HG03575 (cell line): Measurements from ENCODE around the gene MTA1.
A peak's percentile ranks its signal among the peaks of the same experiment; 100 is the strongest.

Experiments
- ATAC-seq: cut with Tn5 transposase; IDR thresholded peaks from one replicate; pipeline ENCODE4 v1.9.1; 2021; ENCODE audit not compliant: unreplicated experiment, insufficient number of reproducible peaks, low FRiP score; ENCODE audit errors: extremely low read depth

MTA1 gene

DNA sequence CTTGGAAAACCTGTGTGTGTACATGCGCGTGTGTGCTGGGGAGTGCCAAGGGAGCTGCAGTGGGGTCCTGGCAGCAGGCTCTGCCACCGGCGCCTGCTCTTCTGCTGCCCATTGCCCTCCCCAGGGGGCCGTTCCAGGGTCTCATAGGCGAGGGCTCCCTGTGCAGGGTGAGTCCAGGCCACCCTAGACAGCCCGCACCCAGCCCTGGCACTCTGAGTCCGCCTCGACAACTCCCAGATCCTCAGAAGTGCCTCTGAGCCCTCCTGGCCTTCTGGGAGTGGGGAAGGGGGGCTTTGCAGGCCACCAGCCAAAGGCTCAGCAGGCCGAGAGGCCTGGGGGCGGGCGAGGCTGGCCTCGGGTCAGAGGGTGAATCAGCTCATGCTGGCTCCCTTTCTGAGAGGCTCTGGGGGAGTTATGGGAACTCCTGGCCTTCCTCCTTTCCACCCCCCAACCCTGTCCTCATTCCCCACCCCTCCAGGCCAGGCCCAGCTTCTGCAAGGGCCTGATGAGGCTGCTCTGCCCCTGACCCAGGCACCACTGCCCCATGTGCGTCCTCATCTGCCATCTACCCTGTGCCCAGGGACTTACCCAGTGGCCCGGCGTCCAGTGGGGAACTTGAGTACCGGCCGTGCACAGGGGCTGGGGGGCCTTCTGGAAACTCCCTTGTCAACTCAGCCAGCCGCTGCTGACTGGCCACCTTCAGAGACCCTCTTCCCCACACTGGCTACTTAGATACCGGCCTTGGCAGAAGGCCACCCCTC lies 69.3 kb downstream of the MTA1 start:
- ATAC-seq = no peak

DNA sequence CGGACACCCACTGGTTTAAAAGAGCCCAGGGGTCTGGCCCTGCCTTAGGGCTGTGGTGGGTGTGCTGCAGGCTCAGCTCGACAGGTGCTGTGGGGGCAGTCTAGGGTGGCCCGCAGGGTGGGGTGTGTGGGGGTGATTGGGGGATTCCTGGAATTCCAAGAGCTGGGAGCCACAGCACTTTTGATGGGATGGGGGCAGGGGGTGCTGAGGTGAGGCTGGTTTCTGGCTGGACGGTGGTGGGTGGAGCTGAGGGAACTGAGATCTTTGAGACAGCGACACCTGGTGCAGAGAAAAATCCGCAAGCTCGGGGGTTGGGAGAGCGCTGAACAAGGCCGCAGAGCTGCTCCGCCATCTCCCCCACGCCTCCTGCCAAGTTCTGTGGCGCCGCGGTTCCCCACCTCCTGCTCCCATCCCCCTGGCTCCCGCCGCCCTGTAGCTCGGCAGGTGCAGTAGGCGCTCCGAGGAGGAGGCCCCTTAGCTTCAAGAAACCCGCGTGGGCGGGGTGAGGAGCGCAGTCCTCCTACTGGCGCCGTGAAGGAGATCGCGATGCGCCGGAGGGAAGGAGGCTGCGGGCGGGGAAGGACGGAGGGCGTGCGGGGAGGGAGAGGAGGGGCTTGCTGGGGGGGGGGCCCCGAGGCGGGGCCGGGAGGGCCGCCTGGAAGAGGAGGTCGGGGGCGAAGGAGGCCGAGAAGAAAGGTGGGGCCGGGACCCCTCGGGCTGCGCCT lies 70.1 kb downstream of the MTA1 start:
- no peak for ATAC-seq

DNA sequence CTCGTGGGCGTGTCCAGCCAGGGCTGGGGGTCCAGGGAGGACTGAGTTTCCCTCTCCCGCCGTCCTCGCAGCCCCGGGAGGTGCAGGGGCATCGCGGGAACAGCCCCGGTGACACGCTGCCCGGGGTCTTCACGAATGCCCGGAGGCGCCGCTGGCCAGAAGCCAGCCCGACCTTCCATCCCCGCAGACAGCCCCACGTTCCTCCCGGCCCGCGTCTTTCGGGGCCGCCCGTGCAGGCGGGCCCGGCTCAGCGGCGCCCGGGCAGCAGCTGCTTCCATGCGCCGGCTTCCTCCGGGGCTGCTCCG lies 70.6 kb downstream of the MTA1 start:
- no peak for ATAC-seq

DNA sequence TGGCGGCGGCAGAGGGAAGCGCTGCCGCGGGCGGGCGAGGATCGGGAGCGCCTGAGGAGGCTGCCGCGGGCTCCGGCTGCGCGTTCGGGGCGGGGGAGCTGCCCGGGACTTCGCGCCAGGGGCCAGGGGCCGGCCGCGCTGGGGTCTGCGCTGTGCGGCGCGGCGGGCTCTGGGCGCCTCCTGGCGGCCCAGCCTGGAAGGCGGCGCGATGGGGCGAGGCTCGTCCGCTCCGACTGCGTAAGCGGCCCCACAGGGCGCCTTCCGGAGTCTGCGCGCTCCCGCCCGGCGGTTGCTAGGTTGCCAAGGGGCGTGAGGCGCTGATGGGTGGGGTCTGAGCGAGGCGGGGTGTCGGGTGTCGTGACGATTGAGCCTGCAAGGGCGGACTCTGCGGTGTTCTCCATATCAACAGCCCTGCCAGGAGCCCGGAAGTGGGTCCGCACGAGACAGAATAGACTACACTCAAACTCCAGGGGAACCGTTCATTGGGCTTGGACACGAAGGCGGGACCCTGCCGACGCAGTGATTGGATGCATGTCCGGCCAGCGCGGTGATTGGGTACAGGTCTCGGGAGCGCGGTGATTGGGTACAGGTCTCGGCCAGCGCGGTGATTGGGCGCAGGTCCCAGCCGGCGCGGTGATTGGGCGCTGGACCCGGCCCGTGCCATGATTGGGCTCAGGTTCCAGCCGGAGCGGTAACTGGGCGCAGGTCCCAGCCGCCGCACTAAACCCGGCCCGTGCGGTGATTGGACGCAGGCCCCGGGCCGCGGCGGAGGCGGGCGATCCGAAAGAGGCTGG lies 71.1 kb downstream of the MTA1 start, which contains the start of gene TEDC1:
TSS of gene TEDC1 (plus strand) at position 675 of the 794 bp plus-strand sequence. CDS start 130 bp downstream, outside the sequence.
- peak; percentile 61 for ATAC-seq

DNA sequence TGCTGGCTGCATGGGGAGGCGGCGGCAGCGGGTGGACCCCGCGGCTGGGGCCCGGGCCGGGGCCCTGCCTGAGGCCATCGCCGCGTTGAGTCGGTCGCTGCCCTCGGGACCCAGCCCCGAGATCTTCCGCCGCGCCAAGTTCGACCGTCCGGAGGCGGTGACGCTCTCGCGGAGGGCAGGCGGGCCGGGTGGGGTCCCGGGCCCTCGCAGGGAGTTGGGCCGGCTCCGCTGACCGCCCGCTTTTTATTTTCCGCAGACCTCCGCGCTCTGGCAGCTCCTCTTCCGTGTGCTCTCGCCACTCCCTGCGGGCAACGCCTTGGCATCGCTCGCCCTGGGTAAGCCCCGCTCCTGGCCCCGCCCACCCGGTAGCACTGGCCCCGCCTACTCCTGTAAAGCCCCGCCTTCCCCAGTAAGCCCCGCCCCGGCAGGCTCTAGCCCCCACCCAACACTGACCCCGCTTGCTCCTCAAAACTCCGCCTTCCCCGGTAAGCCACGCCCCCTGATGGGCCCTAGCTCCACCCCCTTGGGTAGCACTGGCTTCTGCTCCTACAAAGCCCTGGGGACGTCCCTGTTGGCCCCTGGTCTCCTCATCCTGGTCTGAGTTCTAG lies 71.8 kb downstream of the MTA1 start:
- ATAC-seq = no peak

DNA sequence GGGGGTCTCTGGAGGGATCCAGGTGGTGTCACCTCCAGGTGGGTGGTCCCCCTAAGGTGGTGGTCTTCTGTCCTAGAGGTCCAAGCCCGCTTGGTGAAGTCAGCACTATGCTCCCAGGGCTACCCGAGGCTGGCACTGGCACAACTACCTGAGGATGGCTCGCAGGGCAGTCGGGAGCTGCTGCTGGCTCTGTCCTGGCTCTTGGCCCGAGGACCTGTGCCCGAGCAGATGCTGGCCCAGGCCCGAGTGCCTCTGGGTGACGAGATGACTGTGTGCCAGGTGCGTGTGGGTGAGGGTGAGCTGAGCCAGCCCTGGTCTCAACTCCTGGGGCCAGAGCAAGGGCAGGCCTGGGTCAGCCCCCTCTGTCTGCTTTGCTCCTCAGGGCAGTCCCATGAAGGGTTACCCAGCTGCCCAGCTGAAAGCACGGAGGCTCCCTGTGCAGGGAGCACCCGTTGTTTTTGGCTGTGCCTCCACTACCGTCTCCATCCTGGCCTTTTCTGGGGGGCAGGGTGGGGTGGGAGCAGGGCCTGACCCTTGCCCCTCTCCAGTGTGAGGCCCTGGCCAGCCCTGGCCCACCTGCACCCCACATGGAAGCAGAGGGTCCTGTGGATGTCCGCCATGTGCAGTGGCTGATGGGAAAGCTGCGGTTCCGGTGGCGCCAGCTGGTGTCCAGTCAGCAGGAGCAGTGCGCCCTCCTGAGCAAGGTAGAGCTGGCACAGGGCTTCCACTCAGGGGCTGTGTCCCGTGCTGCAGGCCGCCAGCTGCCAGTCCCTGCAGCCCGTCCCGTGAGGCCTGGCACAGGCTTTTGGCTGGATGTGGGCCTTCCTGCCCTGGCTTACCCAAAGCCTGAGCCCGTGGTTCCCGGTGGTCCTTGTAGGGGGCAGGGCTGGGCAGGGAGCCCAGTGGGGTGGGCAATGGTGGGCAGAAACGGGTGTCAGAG lies 72.7 kb downstream of the MTA1 start:
- ATAC-seq = no peak

DNA sequence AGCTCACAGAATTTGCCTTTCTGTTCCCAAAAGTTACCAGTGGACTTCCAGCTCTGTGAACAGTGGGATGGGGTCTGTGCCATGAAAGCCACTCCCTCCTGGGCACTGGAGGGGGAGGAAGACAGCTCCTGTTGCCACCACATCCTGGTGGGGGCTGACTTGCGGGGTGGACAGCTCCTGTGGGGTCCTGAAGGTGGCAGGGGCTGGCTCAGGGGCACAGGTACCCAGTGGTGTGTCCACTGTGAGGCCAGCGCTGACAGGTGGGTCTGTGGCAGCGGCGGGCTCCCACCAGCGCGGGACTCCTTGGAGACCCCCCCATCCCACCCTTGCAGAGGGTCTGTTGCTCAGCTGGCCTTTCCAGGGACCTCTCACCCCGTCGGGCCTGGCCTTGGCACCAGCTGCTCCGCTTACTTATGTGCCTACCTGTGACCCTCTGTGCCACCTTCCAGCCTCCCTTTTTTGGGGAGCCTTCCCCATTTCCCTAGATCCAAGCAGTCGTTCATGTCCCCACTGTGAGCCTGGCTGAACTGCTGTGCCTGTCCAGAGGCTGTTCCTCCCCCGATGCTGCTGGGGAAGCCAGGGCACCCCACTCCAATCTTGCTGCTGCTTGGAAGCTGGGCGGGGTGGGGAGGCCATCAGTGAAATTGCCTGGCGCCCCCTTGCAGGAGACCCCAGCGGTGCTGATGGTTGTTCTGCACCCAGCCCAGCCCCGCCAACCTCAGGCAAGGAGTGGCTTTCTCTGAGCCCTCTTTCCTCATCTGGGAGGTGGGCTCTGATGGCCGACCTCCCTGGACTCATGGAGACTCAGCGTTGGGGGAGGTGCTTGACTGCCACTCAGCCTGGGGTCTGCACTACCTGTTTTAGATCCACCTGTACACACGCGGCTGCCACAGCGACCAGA lies 73.6 kb downstream of the MTA1 start:
- ATAC-seq = no peak

DNA sequence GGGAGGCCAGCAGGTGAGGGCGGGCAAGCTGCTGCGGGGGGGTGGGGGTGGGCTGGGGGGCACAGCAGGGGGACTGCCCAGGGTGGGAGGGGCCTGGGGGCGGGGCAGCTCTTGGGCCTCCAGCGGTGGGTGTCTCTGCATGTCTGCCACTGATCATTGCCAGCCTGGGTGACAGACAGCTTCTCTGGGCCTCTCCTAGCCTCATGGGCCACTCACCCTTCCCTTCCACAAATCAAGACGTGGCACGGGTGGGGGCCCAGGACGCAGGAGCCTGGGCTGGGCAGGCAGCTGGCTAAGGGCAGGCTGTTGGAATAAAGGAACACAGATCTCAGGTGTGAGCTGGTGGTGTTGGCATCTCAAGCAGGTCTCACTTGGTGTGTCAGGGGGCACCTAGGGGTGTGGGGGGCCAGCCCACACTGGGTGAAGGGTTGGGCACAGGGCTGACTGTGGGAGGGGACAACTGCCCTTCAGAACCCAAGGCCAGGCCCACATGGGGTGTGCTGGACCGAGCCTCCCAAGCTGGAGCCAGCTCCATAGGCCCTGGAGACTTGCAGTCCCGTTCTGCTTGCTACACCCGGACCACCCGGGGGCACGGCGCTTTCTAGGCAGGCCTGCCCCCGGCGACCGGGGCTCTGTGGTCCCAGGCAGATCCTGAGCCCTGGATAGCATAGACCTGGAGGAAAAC lies 74.4 kb downstream of the MTA1 start:
- ATAC-seq = no peak

DNA sequence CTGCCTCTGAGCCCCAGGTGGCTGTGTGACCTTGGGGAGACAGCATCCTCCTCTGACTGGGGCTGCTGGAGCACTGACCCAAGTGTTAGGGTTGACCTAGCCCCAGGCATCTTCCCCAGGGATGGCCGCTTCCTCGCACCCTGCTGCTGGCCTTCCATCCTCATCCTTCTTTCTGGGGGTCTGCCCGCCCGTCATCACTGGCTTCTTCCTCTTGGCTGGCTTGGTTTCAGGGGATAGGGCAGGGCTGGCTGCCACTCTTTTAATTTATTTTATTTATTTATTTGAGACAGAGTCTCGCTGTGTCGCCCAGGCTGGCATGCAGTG lies 74.9 kb downstream of the MTA1 start:
- ATAC-seq = no peak

DNA sequence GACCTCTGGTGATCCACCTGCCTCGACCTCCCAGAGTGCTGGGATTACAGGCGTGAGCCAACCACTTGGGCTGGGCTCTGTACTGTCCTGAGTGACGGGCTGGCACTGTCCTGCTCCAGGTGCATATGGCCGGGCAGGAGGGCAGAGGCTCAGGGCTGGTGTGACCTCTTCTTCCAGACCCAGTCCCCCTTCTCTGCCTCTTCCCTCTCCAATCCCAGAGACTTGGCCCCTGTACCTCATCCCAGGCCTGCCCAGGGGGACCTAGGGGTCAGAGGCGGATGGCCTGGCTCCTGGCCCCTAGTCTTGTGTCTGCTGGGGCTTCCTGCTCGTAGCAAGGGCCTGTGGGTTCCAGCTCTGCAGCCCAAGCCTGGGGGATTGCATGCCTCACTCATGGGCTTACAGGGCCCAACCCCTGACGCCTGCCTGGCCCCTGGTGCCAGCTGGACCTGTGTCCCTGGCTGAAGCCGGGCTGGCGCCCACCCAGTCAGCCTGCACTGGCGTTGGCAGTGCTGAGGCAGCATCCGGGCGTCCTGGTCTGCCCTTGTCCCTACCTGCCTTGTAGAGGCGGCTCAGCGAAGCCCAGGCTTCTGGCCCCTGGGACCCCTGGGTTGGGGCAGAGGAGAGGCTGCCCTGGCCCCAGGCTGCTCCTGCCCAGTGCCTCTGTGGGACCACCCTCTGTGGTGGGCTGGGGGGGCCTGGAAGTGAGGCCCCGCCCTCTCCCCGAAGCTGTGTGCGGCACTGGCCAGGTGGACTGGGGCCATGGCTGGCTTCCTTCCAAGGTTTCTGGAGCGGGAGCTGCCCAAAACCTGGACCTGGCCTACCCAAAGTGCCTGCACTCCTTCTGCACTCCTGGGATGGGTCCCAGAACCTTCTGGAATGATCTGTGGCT lies 75.7 kb downstream of the MTA1 start:
- ATAC-seq = no peak

DNA sequence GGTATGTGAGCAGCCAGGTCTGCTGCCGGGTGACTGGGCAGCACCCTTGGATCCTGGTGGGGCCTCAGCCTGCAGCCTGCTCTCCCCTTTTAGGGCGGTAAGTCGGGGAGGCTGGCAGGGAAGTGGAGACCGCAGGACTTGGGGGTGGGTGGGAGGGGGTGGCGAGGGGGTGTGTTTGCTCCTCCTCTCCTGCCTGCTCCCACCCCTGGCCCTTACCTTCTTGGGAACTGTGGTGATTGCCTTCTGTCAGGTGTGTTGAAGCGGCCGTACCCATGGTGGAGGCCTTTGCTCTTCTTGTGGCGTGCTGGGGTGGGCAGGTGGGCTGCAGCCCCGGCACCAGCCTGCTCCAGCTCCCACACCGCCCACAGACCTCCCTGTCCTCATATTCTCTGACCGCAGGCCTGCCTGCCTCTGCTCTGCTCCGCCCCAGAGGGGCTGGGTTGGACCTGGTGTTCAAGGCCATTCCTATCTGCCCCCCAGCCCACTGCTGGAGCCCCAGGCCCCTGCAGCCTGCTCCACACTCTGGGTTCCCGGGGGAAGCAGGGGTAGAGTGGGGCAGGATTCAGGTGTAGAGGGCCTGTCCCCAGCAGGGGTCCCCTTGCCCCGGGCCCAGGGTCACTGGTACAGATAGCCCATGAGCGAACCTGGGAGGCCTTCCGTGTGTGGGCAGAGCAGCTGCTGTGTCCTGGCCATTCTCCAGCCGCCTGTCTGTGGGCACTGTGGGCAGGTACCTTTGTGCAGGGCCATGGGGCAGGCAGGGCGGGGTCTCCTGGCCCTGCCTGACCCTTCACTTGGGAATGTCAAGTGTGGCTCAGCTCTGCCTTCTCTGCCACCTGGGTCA lies 76.6 kb downstream of the MTA1 start:
- ATAC-seq = no peak

DNA sequence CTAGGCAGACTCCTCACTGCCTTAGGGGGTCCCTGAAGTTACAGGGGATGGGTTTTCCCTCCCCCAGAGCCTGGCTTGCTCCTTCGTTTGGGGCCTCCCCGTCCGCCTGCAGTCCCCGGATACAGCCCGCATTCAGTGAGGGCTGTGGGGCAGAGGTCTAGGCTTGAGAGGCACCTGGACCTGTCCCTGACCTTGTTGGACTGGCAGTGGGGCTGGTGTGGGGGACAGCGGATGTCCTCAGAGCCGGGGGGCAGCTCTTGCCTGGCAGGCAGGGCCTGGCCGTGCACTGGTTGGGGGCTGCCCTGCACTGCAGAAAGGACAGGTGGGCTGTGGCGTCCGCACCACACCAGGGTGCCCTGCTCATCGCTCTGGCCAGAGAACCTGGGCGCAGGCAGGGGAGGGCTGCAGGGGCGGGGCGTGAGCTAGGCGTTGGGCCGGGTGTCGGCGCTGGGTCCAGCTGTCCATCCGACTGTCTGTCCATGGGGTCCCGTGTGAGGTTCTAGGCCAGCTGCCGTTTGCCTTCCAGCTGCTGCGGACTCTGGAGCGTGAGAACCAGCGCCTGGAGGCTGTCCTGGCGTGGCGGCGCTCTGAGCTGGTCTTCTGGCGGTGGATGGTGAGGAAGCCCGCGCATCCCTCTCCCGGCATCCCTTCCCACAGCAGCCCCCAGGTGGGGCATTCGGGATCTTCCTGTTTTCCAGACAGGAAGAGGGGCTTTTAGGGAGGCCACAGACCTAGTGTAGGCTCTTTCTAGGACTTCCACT lies 77.4 kb downstream of the MTA1 start:
- ATAC-seq = no peak

DNA sequence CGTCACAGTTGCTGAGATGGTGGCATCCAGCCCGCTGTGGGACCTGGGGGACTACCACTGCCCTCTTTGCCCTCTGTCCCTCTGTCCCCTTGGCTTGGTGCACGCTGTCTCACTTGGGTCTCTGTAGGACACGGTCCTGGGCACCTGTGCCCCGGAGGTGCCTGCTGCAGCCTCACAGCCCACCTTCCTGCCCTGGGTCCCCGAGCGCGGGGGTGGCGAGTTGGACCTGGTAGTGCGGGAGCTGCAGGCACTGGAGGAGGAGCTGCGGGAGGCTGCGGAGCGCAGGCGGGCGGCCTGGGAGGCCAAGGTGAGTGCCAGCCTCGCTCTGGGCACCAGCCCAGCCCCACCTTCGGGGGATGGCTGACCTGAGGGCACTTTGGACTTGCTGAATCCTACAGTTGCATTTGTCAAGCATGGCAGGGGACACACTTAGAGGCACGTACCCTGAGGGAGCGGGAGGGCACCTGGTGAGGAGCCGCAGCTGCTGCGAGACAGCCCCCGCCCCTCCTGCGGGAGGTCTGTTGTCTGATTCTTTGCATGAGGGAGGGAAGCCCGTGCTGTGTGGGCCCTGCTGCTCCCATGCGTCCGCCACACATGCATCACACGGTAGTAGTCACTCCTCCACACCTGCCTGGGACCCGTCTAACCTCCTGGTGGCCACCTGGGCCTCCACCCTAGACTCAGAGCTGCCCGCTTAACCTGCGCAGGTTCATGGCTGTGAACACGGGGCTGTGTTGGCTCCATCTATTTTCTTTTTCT lies 78.2 kb downstream of the MTA1 start:
- ATAC-seq = no peak
